Measurements from ENCODE around the gene SDF2.

Gene SDF2

GRCh38 chr17:28635506-28635905, 26.2 kb downstream of the SDF2 start:
- Histone ChIP-seq H3K4me1 (ENCODE audit: control insufficient read depth in 2 of 2, insufficient read depth in 1 of 2, low read depth in 1 of 2, low read length in 2 of 2) (no peaks in the 10 kb centered on the region), H2BK120ac (ENCODE audit: low read depth, low read length) (no peak overlapping the region), H2BK5ac (ENCODE audit: low read length) (no peak overlapping the region), H3K4me2 (ENCODE audit: insufficient read depth, low read length, poor library complexity, severe bottlenecking) (no peak overlapping the region), H2AFZ (ENCODE audit: low read length) (no peak overlapping the region), H3K79me1 (ENCODE audit: low read depth, low read length) (peaks cover 19% of the 10 kb centered on the region), H2BK12ac (ENCODE audit: low read length) (no peak overlapping the region), H3K36me3 (replicated peaks in 1 of 2; ENCODE audit: control insufficient read depth in 2 of 2, insufficient read depth in 2 of 2, low read length in 2 of 2) (peaks cover 76 to 98% of the 10 kb centered on the region in 2 donors), H3K27me3 (ENCODE audit: control insufficient read depth in 3 of 3, insufficient read depth in 3 of 3, low read depth in 1 of 3, low read length in 3 of 3) (no peaks in the 10 kb centered on the region), H3K14ac (ENCODE audit: low read length) (no peak overlapping the region), H3K4ac (ENCODE audit: low read length) (no peak overlapping the region), H4K8ac (ENCODE audit: low read depth, low read length) (no peak overlapping the region), H4K91ac (ENCODE audit: low read depth, low read length, poor library complexity) (no peak overlapping the region), H2BK15ac (ENCODE audit: low read length) (no peak overlapping the region), H3K9ac (ENCODE audit: low read depth, low read length, poor library complexity) (no peak overlapping the region), H2AK5ac (ENCODE audit: low read depth, low read length) (no peak overlapping the region), H3K23ac (ENCODE audit: low read depth, low read length, poor library complexity) (no peak overlapping the region), H3K27ac (replicated peaks; ENCODE audit: low read length) (no peak overlapping the region), H3K9me3 (replicated peaks in 1 of 2; ENCODE audit: control insufficient read depth in 2 of 2, insufficient read depth in 1 of 2, low read depth in 1 of 2, low read length in 2 of 2) (no peaks in the 10 kb centered on the region), H3K4me3 (ENCODE audit: low read length in 2 of 2) (peak overlapping the region in 1 of 2 donors; percentile 23), H3K18ac (ENCODE audit: low read length) (no peak overlapping the region)
- WGBS, 2 donors (ENCODE audit: extremely low coverage in 2 of 2, insufficient read length in 2 of 2, insufficient replicate concordance in 1 of 2), result no CpG with 5 or more reads among the region's 1 CpG
- DNase-seq (ENCODE audit: low spot score), result no peak

DNA sequence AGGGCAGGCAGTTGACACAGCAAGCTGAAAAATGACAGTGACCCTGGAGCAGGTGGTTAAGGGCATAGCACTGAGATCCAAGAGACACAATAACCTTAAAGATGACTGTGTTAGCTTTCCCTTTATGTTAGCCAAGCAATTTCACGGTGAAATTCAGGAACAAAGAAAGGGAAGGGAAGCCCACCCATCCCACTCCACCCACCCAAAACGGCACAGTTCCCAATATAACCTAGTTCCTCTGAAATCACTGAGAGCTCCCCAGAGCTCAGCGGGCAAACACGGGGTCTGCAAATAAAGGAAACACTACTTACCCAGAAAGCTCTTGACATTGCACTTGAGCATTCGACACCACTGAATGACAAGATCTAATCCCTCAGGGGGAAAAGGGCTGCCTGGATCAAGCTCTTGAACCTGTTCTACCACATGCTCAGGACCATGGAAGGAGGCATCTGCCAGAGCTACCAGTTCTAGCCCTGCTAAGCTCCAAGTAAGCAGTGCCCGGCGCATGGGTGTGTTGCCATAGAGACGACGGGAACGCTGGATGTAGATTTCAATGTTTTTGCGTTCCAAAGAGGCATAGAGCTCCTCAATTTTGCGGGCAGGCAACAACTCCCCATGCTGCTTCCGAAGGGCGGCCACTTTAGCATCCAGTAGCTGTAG, 27.4 kb downstream of the SDF2 start:
- H2BK5ac ChIP-seq (ENCODE audit: low read length), result no peak overlapping the region
- H4K8ac ChIP-seq (ENCODE audit: low read depth, low read length), result no peak overlapping the region
- H3K9ac ChIP-seq (ENCODE audit: low read depth, low read length, poor library complexity), result no peak overlapping the region
- no peak overlapping the region for H3K4ac ChIP-seq (ENCODE audit: low read length)
- H3K79me1 ChIP-seq (ENCODE audit: low read depth, low read length), result peaks cover 19% of the 10 kb centered on the region
- no peak overlapping the region for H4K91ac ChIP-seq (ENCODE audit: low read depth, low read length, poor library complexity)
- no peak overlapping the region for H2AK5ac ChIP-seq (ENCODE audit: low read depth, low read length)
- no peak overlapping the region for H2AFZ ChIP-seq (ENCODE audit: low read length)
- no peaks in the 10 kb centered on the region for H3K27me3 ChIP-seq (ENCODE audit: control insufficient read depth in 3 of 3, insufficient read depth in 3 of 3, low read depth in 1 of 3, low read length in 3 of 3)
- no peak overlapping the region for H3K4me2 ChIP-seq (ENCODE audit: insufficient read depth, low read length, poor library complexity, severe bottlenecking)
- WGBS, 2 donors (ENCODE audit: extremely low coverage in 2 of 2, insufficient read length in 2 of 2, insufficient replicate concordance in 1 of 2), result no CpG with 5 or more reads among the region's 14 CpGs
- no peak overlapping the region for H3K23ac ChIP-seq (ENCODE audit: low read depth, low read length, poor library complexity)
- no peak overlapping the region for H3K4me3 ChIP-seq (ENCODE audit: low read length in 2 of 2)
- no peak overlapping the region for H3K14ac ChIP-seq (ENCODE audit: low read length)
- no peaks in the 10 kb centered on the region for H3K9me3 ChIP-seq (replicated peaks in 1 of 2; ENCODE audit: control insufficient read depth in 2 of 2, insufficient read depth in 1 of 2, low read depth in 1 of 2, low read length in 2 of 2)
- no peak overlapping the region for H2BK120ac ChIP-seq (ENCODE audit: low read depth, low read length)
- no peaks in the 10 kb centered on the region for H3K4me1 ChIP-seq (ENCODE audit: control insufficient read depth in 2 of 2, insufficient read depth in 1 of 2, low read depth in 1 of 2, low read length in 2 of 2)
- H3K18ac ChIP-seq (ENCODE audit: low read length), result no peak overlapping the region
- H3K27ac ChIP-seq (replicated peaks; ENCODE audit: low read length), result no peak overlapping the region
- no peak for DNase-seq (ENCODE audit: low spot score)
- H2BK15ac ChIP-seq (ENCODE audit: low read length), result no peak overlapping the region
- H2BK12ac ChIP-seq (ENCODE audit: low read length), result no peak overlapping the region
- peaks cover 71 to 100% of the 10 kb centered on the region in 2 donors for H3K36me3 ChIP-seq (replicated peaks in 1 of 2; ENCODE audit: control insufficient read depth in 2 of 2, insufficient read depth in 2 of 2, low read length in 2 of 2)

GRCh38 chr17:28626818-28627217, 34.9 kb downstream of the SDF2 start:
- no peak overlapping the region for H2BK12ac ChIP-seq (ENCODE audit: low read length)
- H3K27ac ChIP-seq (replicated peaks; ENCODE audit: low read length), result no peak overlapping the region
- no peak overlapping the region for H4K8ac ChIP-seq (ENCODE audit: low read depth, low read length)
- H3K4me2 ChIP-seq (ENCODE audit: insufficient read depth, low read length, poor library complexity, severe bottlenecking), result no peak overlapping the region
- H2AK5ac ChIP-seq (ENCODE audit: low read depth, low read length), result no peak overlapping the region
- H2AFZ ChIP-seq (ENCODE audit: low read length), result no peak overlapping the region
- no peak overlapping the region for H3K18ac ChIP-seq (ENCODE audit: low read length)
- H3K36me3 ChIP-seq (replicated peaks in 1 of 2; ENCODE audit: control insufficient read depth in 2 of 2, insufficient read depth in 2 of 2, low read length in 2 of 2), result peaks cover 42 to 95% of the 10 kb centered on the region in 2 donors
- no peak overlapping the region for H3K4me3 ChIP-seq (ENCODE audit: low read length in 2 of 2)
- H2BK120ac ChIP-seq (ENCODE audit: low read depth, low read length), result no peak overlapping the region
- no peak for DNase-seq (ENCODE audit: low spot score)
- H3K79me1 ChIP-seq (ENCODE audit: low read depth, low read length), result peaks cover 1% of the 10 kb centered on the region
- H4K91ac ChIP-seq (ENCODE audit: low read depth, low read length, poor library complexity), result no peak overlapping the region
- no peaks in the 10 kb centered on the region for H3K9me3 ChIP-seq (replicated peaks in 1 of 2; ENCODE audit: control insufficient read depth in 2 of 2, insufficient read depth in 1 of 2, low read depth in 1 of 2, low read length in 2 of 2)
- no peak overlapping the region for H2BK15ac ChIP-seq (ENCODE audit: low read length)
- H3K14ac ChIP-seq (ENCODE audit: low read length), result no peak overlapping the region
- H3K9ac ChIP-seq (ENCODE audit: low read depth, low read length, poor library complexity), result no peak overlapping the region
- no CpG with 5 or more reads among the region's 4 CpGs for WGBS, 2 donors (ENCODE audit: extremely low coverage in 2 of 2, insufficient read length in 2 of 2, insufficient replicate concordance in 1 of 2)
- H3K23ac ChIP-seq (ENCODE audit: low read depth, low read length, poor library complexity), result no peak overlapping the region
- no peak overlapping the region for H2BK5ac ChIP-seq (ENCODE audit: low read length)
- no peak overlapping the region for H3K4ac ChIP-seq (ENCODE audit: low read length)
- H3K27me3 ChIP-seq (ENCODE audit: control insufficient read depth in 3 of 3, insufficient read depth in 3 of 3, low read depth in 1 of 3, low read length in 3 of 3), result no peaks in the 10 kb centered on the region
- no peaks in the 10 kb centered on the region for H3K4me1 ChIP-seq (ENCODE audit: control insufficient read depth in 2 of 2, insufficient read depth in 1 of 2, low read depth in 1 of 2, low read length in 2 of 2)

GRCh38 chr17:28624148-28624547, 37.6 kb downstream of the SDF2 start:
- WGBS, 2 donors (ENCODE audit: extremely low coverage in 2 of 2, insufficient read length in 2 of 2, insufficient replicate concordance in 1 of 2), result no CpG with 5 or more reads among the region's 2 CpGs

More at GRCh38 chr17:28624148-28624547, 37.6 kb downstream of the SDF2 start:
- Histone ChIP-seq H3K14ac (ENCODE audit: low read length) (no peak overlapping the region), H3K27ac (replicated peaks; ENCODE audit: low read length) (no peak overlapping the region), H3K79me1 (ENCODE audit: low read depth, low read length) (peaks cover 1% of the 10 kb centered on the region), H3K4me2 (ENCODE audit: insufficient read depth, low read length, poor library complexity, severe bottlenecking) (no peak overlapping the region), H2BK12ac (ENCODE audit: low read length) (no peak overlapping the region), H3K4me1 (ENCODE audit: control insufficient read depth in 2 of 2, insufficient read depth in 1 of 2, low read depth in 1 of 2, low read length in 2 of 2) (no peaks in the 10 kb centered on the region), H3K36me3 (replicated peaks in 1 of 2; ENCODE audit: control insufficient read depth in 2 of 2, insufficient read depth in 2 of 2, low read length in 2 of 2) (peaks cover 49 to 95% of the 10 kb centered on the region in 2 donors), H2BK15ac (ENCODE audit: low read length) (no peak overlapping the region), H3K9ac (ENCODE audit: low read depth, low read length, poor library complexity) (no peak overlapping the region), H3K23ac (ENCODE audit: low read depth, low read length, poor library complexity) (no peak overlapping the region), H3K4ac (ENCODE audit: low read length) (no peak overlapping the region), H2AFZ (ENCODE audit: low read length) (no peak overlapping the region), H2BK5ac (ENCODE audit: low read length) (no peak overlapping the region), H2AK5ac (ENCODE audit: low read depth, low read length) (no peak overlapping the region), H3K4me3 (ENCODE audit: low read length in 2 of 2) (no peak overlapping the region), H3K9me3 (replicated peaks in 1 of 2; ENCODE audit: control insufficient read depth in 2 of 2, insufficient read depth in 1 of 2, low read depth in 1 of 2, low read length in 2 of 2) (no peaks in the 10 kb centered on the region), H4K8ac (ENCODE audit: low read depth, low read length) (no peak overlapping the region), H2BK120ac (ENCODE audit: low read depth, low read length) (no peak overlapping the region), H3K27me3 (ENCODE audit: control insufficient read depth in 3 of 3, insufficient read depth in 3 of 3, low read depth in 1 of 3, low read length in 3 of 3) (no peaks in the 10 kb centered on the region), H4K91ac (ENCODE audit: low read depth, low read length, poor library complexity) (no peak overlapping the region), H3K18ac (ENCODE audit: low read length) (no peak overlapping the region)
- DNase-seq (ENCODE audit: low spot score), result no peak

Data from neuronal stem cell (in vitro differentiated cells).